Measurements from ENCODE around the gene TMEM120B.

- TF ChIP-seq CTCF (IDR thresholded peaks at IDR 0.05) (no peak), POLR2A (IDR thresholded peaks at IDR 0.05) (no peak)
Measured at GRCh38 chr12:121810234-121810817, 97.8 kb downstream of the TMEM120B start.

Measured in Peyer's patch (tissue), 4 donors.